Stimulated activated CD8-positive, alpha-beta memory T cell treated with anti-CD3 and anti-CD28 coated beads, Interleukin-12 subunit alpha, Interleukin-12 subunit beta, amount 100 ng/mL, for 4 hours (primary cell): ENCODE measurements around the gene LDHAL6B.

Source experiments
- DNase-seq: peaks from one replicate; pipeline ENCODE4 v3.0.0-alpha.2; 2020; ENCODE audit warnings: low read depth

LDHAL6B gene

GRCh38 chr15:59218710-59219109 is 12.1 kb downstream of the LDHAL6B start:
- DNase-seq: no peak

GRCh38 chr15:59221511-59222505 is 15.2 kb downstream of the LDHAL6B start:
- DNase-seq: no peak

GRCh38 chr15:59222906-59223550 is 16.4 kb downstream of the LDHAL6B start:
- no peak for DNase-seq

GRCh38 chr15:59223736-59224135 is 17.1 kb downstream of the LDHAL6B start:
- DNase-seq: no peak

- no peak for DNase-seq
Observed at GRCh38 chr15:59224474-59224873, 17.8 kb downstream of the LDHAL6B start.

GRCh38 chr15:59227021-59227420 is 20.4 kb downstream of the LDHAL6B start:
- no peak for DNase-seq

GRCh38 chr15:59229015-59229414 is 22.4 kb downstream of the LDHAL6B start:
- no peak for DNase-seq

GRCh38 chr15:59229453-59229852 is 22.8 kb downstream of the LDHAL6B start:
- no peak for DNase-seq

GRCh38 chr15:59230531-59231055 is 23.9 kb downstream of the LDHAL6B start:
- no peak for DNase-seq

- DNase-seq: no peak
Observed at GRCh38 chr15:59232476-59232875, 25.8 kb downstream of the LDHAL6B start.

- DNase-seq: no peak
Observed at GRCh38 chr15:59236394-59236793, 29.8 kb downstream of the LDHAL6B start.

- DNase-seq: no peak
Observed at GRCh38 chr15:59237119-59237855, 30.6 kb downstream of the LDHAL6B start.

- DNase-seq: no peak
Observed at GRCh38 chr15:59237924-59238331, 31.3 kb downstream of the LDHAL6B start.

GRCh38 chr15:59240036-59240435 is 33.4 kb downstream of the LDHAL6B start:
- no peak for DNase-seq

- DNase-seq: no peak
Observed at GRCh38 chr15:59242649-59243048, 36.0 kb downstream of the LDHAL6B start.

GRCh38 chr15:59243622-59244021 is 37.0 kb downstream of the LDHAL6B start:
- no peak for DNase-seq

GRCh38 chr15:59244337-59244736 is 37.7 kb downstream of the LDHAL6B start:
- no peak for DNase-seq

- no peak for DNase-seq
Observed at GRCh38 chr15:59245559-59245958, 38.9 kb downstream of the LDHAL6B start.

GRCh38 chr15:59247364-59247763 is 40.7 kb downstream of the LDHAL6B start:
- DNase-seq: peak; percentile 6

- no peak for DNase-seq
Observed at GRCh38 chr15:59249816-59250215, 43.2 kb downstream of the LDHAL6B start.

GRCh38 chr15:59250249-59250648 is 43.6 kb downstream of the LDHAL6B start:
- DNase-seq: no peak
